Gastroesophageal sphincter (tissue), 3 donors: ENCODE data around the gene IMP3.

Experiments used
- CTCF ChIP-seq, 4 experiments: fragments of 200-600 bp in 2 of 4; fragments of 450-650 bp in 2 of 4; sonication (generic) in 1 of 4; IDR thresholded peaks; one replicate each; pipeline ENCODE4 v1.5.1; 2017 to 2019; ENCODE audit warnings: antibody characterized with exemption in 4 of 4, mild to moderate bottlenecking in 2 of 4, moderate library complexity in 2 of 4
- EP300 ChIP-seq: sonication (generic); formaldehyde crosslinking; IDR thresholded peaks from one replicate; pipeline ENCODE4 v1.6.1; 2017; ENCODE audit warnings: antibody characterized with exemption, mild to moderate bottlenecking
- POLR2A ChIP-seq, 2 donors: fragments of 450-650 bp; IDR thresholded peaks; one replicate each; pipeline ENCODE4 v1.6.1; 2017; ENCODE audit warnings: antibody characterized with exemption in 2 of 2, mild to moderate bottlenecking in 2 of 2, moderate library complexity in 1 of 2
- POLR2AphosphoS5 ChIP-seq: sonication (generic); formaldehyde crosslinking; IDR thresholded peaks from one replicate; pipeline ENCODE4 v1.6.1; 2017; ENCODE audit warnings: antibody characterized with exemption

DNA sequence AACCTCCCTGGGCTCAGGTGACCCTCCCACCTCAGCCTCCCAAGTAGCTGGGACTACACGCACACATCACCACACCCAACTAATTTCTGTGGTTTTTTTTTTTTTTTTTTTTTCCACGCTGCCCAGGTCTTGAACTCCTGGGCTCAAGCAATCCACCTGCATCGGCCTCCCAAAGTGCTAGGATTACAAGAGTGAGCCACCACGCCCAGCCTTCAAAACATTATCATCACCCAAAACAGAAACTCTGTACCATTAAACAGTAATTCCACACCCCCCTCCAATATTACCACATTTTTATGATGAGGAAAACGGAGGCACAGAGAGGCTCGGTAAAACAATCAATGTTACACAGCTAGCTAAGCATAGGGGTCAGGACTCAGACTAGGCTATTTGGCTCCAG, 4.0 kb downstream of the IMP3 start:
- TF ChIP-seq POLR2AphosphoS5 (no peak), CTCF (IDR thresholded peaks at IDR 0.05) (no peak), POLR2A (IDR thresholded peaks at IDR 0.05) (no peak), EP300 (no peak)
